Mammary epithelial cell (primary cell): Measurements from ENCODE around the gene SERAC1.

ENCODE experiments used
- EZH2 ChIP-seq: IDR thresholded peaks from 2 replicates; pipeline ENCODE4 v1.6.1; 2012; ENCODE audit warnings: low read length, inconsistent platforms, borderline replicate concordance
- TF ChIP-seq, protein P1 (sequence below), 2 donors: IDR thresholded peaks in 1 of 2; conservative IDR thresholded peaks in 1 of 2; 2 replicates each; pipeline ENCODE4 v1.5.1; 2011 to 2012; ENCODE audit warnings: inconsistent platforms in 2 of 2, low read length in 2 of 2, mild to moderate bottlenecking in 2 of 2, control low read depth in 1 of 2, low read depth in 1 of 2; ENCODE audit not compliant: insufficient read depth in 1 of 2; ENCODE audit errors: extremely low read depth in 1 of 2

- TF ChIP-seq, protein P1, sequence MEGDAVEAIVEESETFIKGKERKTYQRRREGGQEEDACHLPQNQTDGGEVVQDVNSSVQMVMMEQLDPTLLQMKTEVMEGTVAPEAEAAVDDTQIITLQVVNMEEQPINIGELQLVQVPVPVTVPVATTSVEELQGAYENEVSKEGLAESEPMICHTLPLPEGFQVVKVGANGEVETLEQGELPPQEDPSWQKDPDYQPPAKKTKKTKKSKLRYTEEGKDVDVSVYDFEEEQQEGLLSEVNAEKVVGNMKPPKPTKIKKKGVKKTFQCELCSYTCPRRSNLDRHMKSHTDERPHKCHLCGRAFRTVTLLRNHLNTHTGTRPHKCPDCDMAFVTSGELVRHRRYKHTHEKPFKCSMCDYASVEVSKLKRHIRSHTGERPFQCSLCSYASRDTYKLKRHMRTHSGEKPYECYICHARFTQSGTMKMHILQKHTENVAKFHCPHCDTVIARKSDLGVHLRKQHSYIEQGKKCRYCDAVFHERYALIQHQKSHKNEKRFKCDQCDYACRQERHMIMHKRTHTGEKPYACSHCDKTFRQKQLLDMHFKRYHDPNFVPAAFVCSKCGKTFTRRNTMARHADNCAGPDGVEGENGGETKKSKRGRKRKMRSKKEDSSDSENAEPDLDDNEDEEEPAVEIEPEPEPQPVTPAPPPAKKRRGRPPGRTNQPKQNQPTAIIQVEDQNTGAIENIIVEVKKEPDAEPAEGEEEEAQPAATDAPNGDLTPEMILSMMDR (conservative IDR thresholded peaks at IDR 0.05 in 1 of 2, IDR thresholded peaks at IDR 0.05 in 1 of 2; ENCODE audit: extremely low read depth in 1 of 2, insufficient read depth in 1 of 2, low read depth in 1 of 2, low read length in 2 of 2) = no peak
- no peak for TF ChIP-seq EZH2
Measured at GRCh38 chr6:158103228-158103627, 64.8 kb downstream of the SERAC1 start.
